Adrenal gland (tissue), 5 donors: ENCODE data around the gene FYB1.

Experiments used
- CTCF ChIP-seq, 6 experiments: fragments of 450-650 bp in 4 of 6; fragments of 200-600 bp in 2 of 6; sonication (generic) in 1 of 6; IDR thresholded peaks; 1 replicate in 5 of 6; 2 replicates in 1 of 6; pipeline versions ENCODE4 v1.5.1 to v1.8.0; 2016 to 2021; ENCODE audit warnings: antibody characterized with exemption in 6 of 6, mild to moderate bottlenecking in 2 of 6, moderate library complexity in 1 of 6
- POLR2A ChIP-seq, 2 donors: fragments of 450-650 bp; IDR thresholded peaks; one replicate each; pipeline ENCODE4 v1.6.1; 2017; ENCODE audit warnings: antibody characterized with exemption in 2 of 2, mild to moderate bottlenecking in 2 of 2, moderate library complexity in 1 of 2
- donor health status: DM: no; HTN: no; CAD: no.

- TF ChIP-seq CTCF (IDR thresholded peaks at IDR 0.05) (no peak), POLR2A (IDR thresholded peaks at IDR 0.05) (no peak)
Measured at GRCh38 chr5:39160576-39161213, 58.7 kb downstream of the FYB1 start.
